Measurements from ENCODE around the gene MIA.

DNA sequence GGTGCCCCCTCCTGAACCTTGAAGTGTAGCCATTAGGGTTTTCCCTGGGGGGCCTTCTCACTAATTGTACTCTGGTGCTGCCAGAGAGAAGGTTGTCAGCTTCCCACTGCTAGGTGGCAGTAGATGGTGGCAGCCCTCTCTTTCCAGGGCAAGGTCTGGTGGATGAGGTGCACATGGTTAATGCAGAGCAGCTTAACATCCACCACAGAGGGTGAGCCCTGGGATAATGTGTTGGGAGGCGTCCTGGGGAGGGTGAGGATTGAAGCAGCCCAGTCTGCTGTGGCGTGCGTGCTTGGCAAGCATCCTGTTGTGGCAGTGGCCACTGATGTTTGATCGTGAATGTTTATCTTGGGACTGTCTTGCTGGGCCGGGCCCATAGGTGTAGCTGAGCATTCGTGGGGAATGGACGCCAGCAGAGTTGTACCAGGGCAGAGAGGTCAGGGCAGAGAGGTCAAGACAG, 29.5 kb downstream of the MIA start:
- TF ChIP-seq, protein P1, sequence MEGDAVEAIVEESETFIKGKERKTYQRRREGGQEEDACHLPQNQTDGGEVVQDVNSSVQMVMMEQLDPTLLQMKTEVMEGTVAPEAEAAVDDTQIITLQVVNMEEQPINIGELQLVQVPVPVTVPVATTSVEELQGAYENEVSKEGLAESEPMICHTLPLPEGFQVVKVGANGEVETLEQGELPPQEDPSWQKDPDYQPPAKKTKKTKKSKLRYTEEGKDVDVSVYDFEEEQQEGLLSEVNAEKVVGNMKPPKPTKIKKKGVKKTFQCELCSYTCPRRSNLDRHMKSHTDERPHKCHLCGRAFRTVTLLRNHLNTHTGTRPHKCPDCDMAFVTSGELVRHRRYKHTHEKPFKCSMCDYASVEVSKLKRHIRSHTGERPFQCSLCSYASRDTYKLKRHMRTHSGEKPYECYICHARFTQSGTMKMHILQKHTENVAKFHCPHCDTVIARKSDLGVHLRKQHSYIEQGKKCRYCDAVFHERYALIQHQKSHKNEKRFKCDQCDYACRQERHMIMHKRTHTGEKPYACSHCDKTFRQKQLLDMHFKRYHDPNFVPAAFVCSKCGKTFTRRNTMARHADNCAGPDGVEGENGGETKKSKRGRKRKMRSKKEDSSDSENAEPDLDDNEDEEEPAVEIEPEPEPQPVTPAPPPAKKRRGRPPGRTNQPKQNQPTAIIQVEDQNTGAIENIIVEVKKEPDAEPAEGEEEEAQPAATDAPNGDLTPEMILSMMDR (IDR thresholded peaks at IDR 0.05) = peak; percentile 41
- no peak for TF ChIP-seq POLR2AphosphoS5 (IDR thresholded peaks at IDR 0.05; ENCODE audit: low read depth, low read length)
- TF ChIP-seq TCF7L2 (IDR thresholded peaks at IDR 0.05; ENCODE audit: low read depth, low read length) = no peak
